Spleen (tissue), 11 donors: ENCODE data around the gene SIGLEC1. TPM values are rescaled to one million over a fixed set of nuclear protein-coding genes. Genes with fewer than 3 reads are reported as not detected.

ENCODE experiments used
- DNase-seq: peaks from one replicate; pipeline ENCODE4 v3.0.0-alpha.2; 2020
- H3K27ac ChIP-seq, 8 donors: fragments of 200-600 bp; sonication (generic) in 7 of 8; 1 replicate in 4 of 8; 2 replicates in 4 of 8; pipeline versions ENCODE4 v1.5.0 to v1.8.0; 2016 to 2021; ENCODE audit warnings: inconsistent platforms in 4 of 8, mild to moderate bottlenecking in 4 of 8, moderate library complexity in 1 of 8
- H3K27me3 ChIP-seq, 7 donors: fragments of 200-600 bp; sonication (generic) in 6 of 7; replicated peaks in 1 of 7; 1 replicate in 4 of 7; 2 replicates in 3 of 7; pipeline versions ENCODE4 v1.5.0 to v1.8.0; 2016 to 2021; ENCODE audit warnings: inconsistent platforms in 3 of 7, mild to moderate bottlenecking in 1 of 7
- H3K36me3 ChIP-seq, 6 donors: fragments of 200-600 bp; sonication (generic) in 5 of 6; 1 replicate in 4 of 6; 2 replicates in 2 of 6; pipeline versions ENCODE4 v1.5.0 to v1.8.0; 2016 to 2021; ENCODE audit warnings: inconsistent platforms in 2 of 6
- H3K4me1 ChIP-seq, 6 donors: fragments of 200-600 bp; sonication (generic) in 5 of 6; 1 replicate in 3 of 6; 2 replicates in 3 of 6; pipeline versions ENCODE4 v1.5.0 to v1.8.0; 2016 to 2021; ENCODE audit warnings: inconsistent platforms in 3 of 6
- H3K4me3 ChIP-seq, 8 donors: fragments of 200-600 bp; sonication (generic) in 7 of 8; 1 replicate in 4 of 8; 2 replicates in 4 of 8; pipeline versions ENCODE4 v1.5.0 to v1.8.0; 2016 to 2021; ENCODE audit warnings: inconsistent platforms in 4 of 8, mild to moderate bottlenecking in 4 of 8, moderate library complexity in 2 of 8
- H3K9me3 ChIP-seq, 8 donors: fragments of 200-600 bp; sonication (generic) in 7 of 8; 1 replicate in 4 of 8; 2 replicates in 4 of 8; pipeline versions ENCODE4 v1.5.0 to v1.8.0; 2016 to 2021; ENCODE audit warnings: inconsistent platforms in 4 of 8
- CTCF ChIP-seq, 11 experiments: fragments of 200-600 bp in 7 of 11; fragments of 450-650 bp in 4 of 11; sonication (generic) in 4 of 11; IDR thresholded peaks in 8 of 11; conservative IDR thresholded peaks in 3 of 11; 1 replicate in 7 of 11; 2 replicates in 4 of 11; pipeline versions ENCODE4 v1.4.0 to v1.8.0; 2016 to 2021; ENCODE audit warnings: antibody characterized with exemption in 11 of 11, inconsistent platforms in 4 of 11, mild to moderate bottlenecking in 1 of 11
- POLR2A ChIP-seq, 3 donors: fragments of 450-650 bp; IDR thresholded peaks; one replicate each; pipeline ENCODE4 v1.5.1; 2017; ENCODE audit warnings: antibody characterized with exemption in 3 of 3, mild to moderate bottlenecking in 1 of 3
- POLR2AphosphoS5 ChIP-seq, 3 donors: sonication (generic); formaldehyde crosslinking; IDR thresholded peaks; one replicate each; pipeline ENCODE4 v1.5.1; 2017; ENCODE audit warnings: antibody characterized with exemption in 3 of 3
- WGBS, 5 donors: extraction: QIAGEN DNeasy Blood & Tissue Kit in 3 of 5; methylation state at CpG; one replicate each; pipeline versions ENCODE4 v1.1.5 to v1.1.7; 2013 to 2018; 5-methylcytosine and 5-hydroxymethylcytosine counted together
- intact Hi-C: fragments of 100-400 bp; cut with DNase I; formaldehyde crosslinking; loops from one replicate; pipeline ENCODE4 v1.15.0; 2023; ENCODE audit warnings: low total_unique reads
- polyA plus RNA-seq, 3 donors: library from polyadenylated mRNA; stranded (reverse); fragments of 200-250 nt; gene quantifications; one replicate each; pipeline ENCODE4 v1.2.1, GENCODE V29; 2013
- total RNA-seq, 7 donors: library from RNA; depleted of rRNA in 3 of 7; stranded (reverse); fragments of >200 nt in 3 of 7; fragmentation: NEBNext Ultra II Directional in 4 of 7; extraction: Animal tissue kit (Norgen Biotek cat#: 25700) in 4 of 7; gene quantifications; one replicate each; pipeline versions ENCODE4 v1.1.0 to v1.2.1, GENCODE V29; 2016 to 2021
- donor health status: healthy with polysubstance abuse.
- donor health status: DM: no; HTN: no; CAD: no; lungs with moderate emphysema.
- donor health status: DM: no; HTN: no; CAD: no.
- donor health status: Bipolar disorder and iron deficiency.
- donor health status: healthy.
- donor health status: DM: no; HTN: no; CAD: no.
- donor health status: DM: yes; HTN: yes; CAD: no.

Gene SIGLEC1
- total and polyA plus RNA-seq, 10 donors = 3.0 to 50.2 (median 14.9) TPM

- Histone ChIP-seq H3K27ac (no peak overlapping the region), H3K27me3 (peaks cover 0 to 17% (median 0%) of the 10 kb centered on the region in 7 donors), H3K9me3 (no peaks in the 10 kb centered on the region), H3K4me1 (peaks cover 7 to 30% (median 21%) of the 10 kb centered on the region in 6 donors), H3K4me3 (no peak overlapping the region), H3K36me3 (peaks cover 0 to 14% (median 0%) of the 10 kb centered on the region in 6 donors)
- DNase-seq = peak; percentile 42
- WGBS, 5 donors = 77 to 89% (median 79%) methylated on average over 8 to 10 of the region's 10 CpGs
- no peak for TF ChIP-seq POLR2A (IDR thresholded peaks at IDR 0.05)
- no peak for TF ChIP-seq CTCF (IDR thresholded peaks at IDR 0.05 in 8 of 11, conservative IDR thresholded peaks at IDR 0.05 in 3 of 11)
- TF ChIP-seq POLR2AphosphoS5 (IDR thresholded peaks at IDR 0.05) = no peak
- intact Hi-C loops = no loop called here
Observed at GRCh38 chr20:3706774-3707507, 5.5 kb downstream of the SIGLEC1 start.

- Histone ChIP-seq H3K4me1 (peaks cover 6 to 22% (median 15%) of the 10 kb centered on the region in 6 donors), H3K4me3 (no peak overlapping the region), H3K27ac (no peak overlapping the region), H3K27me3 (peaks cover 0 to 17% (median 0%) of the 10 kb centered on the region in 7 donors), H3K36me3 (peaks cover 0 to 14% (median 0%) of the 10 kb centered on the region in 6 donors), H3K9me3 (no peaks in the 10 kb centered on the region)
- DNase-seq = peak; percentile 69
- WGBS, 5 donors = 90 to 94% (median 93%) methylated on average over 20 to 31 of the region's 31 CpGs
- intact Hi-C loops = no loop called here
- TF ChIP-seq POLR2A (IDR thresholded peaks at IDR 0.05) (no peak), CTCF (IDR thresholded peaks at IDR 0.05 in 8 of 11, conservative IDR thresholded peaks at IDR 0.05 in 3 of 11) (no peak), POLR2AphosphoS5 (IDR thresholded peaks at IDR 0.05) (no peak)
Observed at GRCh38 chr20:3705970-3706739, 6.2 kb downstream of the SIGLEC1 start.

- TF ChIP-seq CTCF (IDR thresholded peaks at IDR 0.05 in 8 of 11, conservative IDR thresholded peaks at IDR 0.05 in 3 of 11) (no peak), POLR2AphosphoS5 (IDR thresholded peaks at IDR 0.05) (no peak), POLR2A (IDR thresholded peaks at IDR 0.05) (no peak)
- H3K27me3 ChIP-seq = peaks cover 0 to 10% (median 0%) of the 10 kb centered on the region in 7 donors
- no peaks in the 10 kb centered on the region for H3K9me3 ChIP-seq
- no peak for DNase-seq
- H3K4me1 ChIP-seq = peaks cover 0 to 16% (median 9%) of the 10 kb centered on the region in 6 donors
- H3K27ac ChIP-seq = no peak overlapping the region
- WGBS, 5 donors = 77 to 87% (median 85%) methylated on average over 11 to 14 of the region's 14 CpGs
- intact Hi-C loops = no loop called here
- H3K4me3 ChIP-seq = no peak overlapping the region
- peaks cover 0 to 14% (median 0%) of the 10 kb centered on the region in 6 donors for H3K36me3 ChIP-seq
Observed at GRCh38 chr20:3705491-3705969, 6.9 kb downstream of the SIGLEC1 start.

GRCh38 chr20:3704087-3704486, 8.3 kb downstream of the SIGLEC1 start:
- Histone ChIP-seq H3K9me3 (no peaks in the 10 kb centered on the region), H3K36me3 (peaks cover 0 to 14% (median 0%) of the 10 kb centered on the region in 6 donors), H3K27ac (no peak overlapping the region), H3K4me1 (peaks cover 0 to 2% (median 0%) of the 10 kb centered on the region in 6 donors), H3K4me3 (no peak overlapping the region), H3K27me3 (peaks cover 0 to 6% (median 0%) of the 10 kb centered on the region in 7 donors)
- intact Hi-C loops = no loop called here
- DNase-seq = peak; percentile 50
- TF ChIP-seq POLR2A (IDR thresholded peaks at IDR 0.05) (no peak), POLR2AphosphoS5 (IDR thresholded peaks at IDR 0.05) (no peak), CTCF (IDR thresholded peaks at IDR 0.05 in 8 of 11, conservative IDR thresholded peaks at IDR 0.05 in 3 of 11) (no peak)
- WGBS, 5 donors = 77 to 96% (median 86%) methylated on average over 5 of the region's 5 CpGs
